ENCODE data around the gene HMGXB3.

HMGXB3 gene

DNA sequence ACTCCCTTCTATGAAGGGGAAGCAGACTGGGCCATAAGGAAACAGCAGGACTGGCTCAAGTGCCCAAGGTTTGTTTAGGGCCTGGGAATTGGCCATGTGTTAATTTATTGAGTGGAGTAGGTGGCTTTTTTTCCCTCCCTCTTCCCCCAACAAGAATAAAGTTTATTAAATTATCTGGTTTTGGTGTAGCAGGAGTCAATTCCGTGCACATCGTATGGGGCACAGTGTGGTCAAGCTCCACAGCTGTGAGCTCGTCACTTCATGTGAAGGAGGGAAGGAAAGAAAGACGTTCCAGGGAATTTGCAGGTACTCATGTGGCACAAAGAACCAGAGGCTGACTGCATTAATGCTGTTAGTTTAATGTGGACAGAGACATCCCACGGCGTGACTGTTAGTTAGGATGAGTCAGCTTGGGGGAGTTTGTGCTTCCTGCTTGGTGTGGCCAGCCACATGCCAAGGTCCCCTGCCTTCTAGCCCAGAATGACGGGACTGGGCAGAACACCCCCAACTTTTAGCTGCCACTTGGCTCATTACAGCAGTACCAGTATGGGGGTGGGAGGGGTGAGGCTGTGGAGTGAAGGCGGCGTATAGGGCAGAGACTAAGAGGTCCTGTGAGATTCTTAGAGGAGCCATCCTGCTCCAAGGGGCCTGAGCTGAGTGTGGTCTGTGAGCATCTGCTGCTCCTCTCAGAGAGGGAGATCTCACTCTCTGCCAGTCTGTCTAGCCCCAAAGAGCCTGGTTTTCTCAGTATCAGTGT, 52.6 kb downstream of the HMGXB3 start:
- DNase-seq: no peak

DNA sequence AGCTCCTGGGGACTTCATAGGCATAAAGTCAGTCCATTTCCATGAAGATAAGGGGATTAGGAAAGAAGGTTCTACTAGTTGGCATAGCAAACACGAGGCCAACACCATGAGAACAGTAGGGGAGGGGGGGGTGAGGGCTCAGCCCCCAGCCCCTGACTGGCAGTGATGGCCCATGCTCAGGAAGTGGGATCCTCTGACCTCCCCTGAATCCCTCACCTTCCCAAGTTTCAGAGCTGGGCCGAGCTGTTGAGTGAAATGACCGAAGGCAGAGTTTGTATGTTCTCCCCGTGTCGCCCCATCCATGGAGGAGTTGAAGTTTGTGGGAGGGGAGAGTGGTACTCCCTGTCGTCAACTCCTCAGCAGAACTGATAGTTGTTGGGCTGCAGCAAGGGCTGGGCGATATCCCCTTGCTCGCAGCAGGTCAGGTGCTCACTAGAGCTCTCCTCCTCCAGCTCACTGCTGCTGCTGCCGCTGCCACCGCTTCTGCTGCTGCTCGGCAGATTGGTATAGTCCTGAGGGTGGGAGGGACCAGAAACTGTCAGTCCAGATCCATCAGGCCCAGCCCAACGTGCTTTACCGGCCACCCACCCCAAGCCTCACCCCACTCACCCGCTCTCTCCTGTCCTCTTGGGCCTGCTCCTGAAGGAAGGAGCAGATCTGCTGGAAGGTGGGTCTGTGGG, 53.3 kb downstream of the HMGXB3 start:
- DNase-seq: no peak

DNA sequence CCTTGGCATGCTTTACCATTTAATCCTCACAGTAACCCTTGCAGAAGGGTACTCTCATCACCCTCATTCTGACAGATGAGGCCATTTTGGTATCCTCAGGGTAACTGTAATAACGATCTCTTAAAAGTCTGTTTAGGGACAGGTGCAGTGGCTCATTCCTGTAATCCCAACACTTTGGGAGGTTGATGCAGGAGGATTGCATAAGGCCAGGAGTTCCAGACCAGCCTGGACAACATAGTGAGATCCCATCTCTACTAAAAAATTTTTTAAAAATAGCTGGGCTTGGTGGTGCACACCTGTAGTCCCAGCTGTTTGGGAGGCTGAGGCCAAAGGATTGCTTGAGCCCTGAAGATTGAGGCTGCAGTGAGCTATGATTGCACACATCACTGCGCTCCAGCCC, 54.0 kb downstream of the HMGXB3 start:
- DNase-seq: no peak

DNA sequence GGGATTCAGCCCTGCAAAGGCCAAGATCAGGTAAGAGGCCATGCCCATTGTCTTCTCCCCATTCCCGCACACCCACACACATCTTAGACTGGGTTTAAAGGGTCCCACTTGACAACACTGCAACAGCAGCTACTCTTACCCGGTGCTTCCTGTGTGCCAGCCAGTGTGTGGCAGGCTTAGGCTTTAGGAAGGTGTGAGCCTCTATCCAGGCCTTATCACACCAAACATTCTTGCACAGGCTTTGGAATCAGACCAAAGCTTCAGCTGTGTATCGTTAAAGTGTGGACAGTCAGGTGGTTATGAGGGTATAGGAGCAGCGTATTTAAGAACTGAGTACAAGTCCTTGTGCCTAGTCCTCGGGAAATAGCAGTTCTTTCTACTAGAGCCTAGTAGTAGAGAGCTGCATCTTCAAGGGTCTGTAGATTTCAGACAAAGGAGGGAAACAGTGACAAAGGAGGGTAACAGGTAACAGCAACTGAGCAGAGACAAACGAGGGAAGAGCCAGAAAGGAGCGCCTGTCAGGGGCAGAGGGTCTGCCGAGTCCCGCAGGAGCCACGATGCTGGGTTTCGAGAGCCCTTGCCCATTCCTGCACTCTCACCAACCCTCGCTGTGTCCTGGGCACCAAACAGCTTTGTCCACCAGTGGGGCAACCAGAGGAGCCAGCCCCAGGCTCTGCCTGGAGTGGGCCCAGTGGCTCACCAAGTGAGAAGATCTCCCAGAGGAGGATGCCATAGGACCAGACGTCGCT, 55.0 kb downstream of the HMGXB3 start:
- DNase-seq: no peak

DNA sequence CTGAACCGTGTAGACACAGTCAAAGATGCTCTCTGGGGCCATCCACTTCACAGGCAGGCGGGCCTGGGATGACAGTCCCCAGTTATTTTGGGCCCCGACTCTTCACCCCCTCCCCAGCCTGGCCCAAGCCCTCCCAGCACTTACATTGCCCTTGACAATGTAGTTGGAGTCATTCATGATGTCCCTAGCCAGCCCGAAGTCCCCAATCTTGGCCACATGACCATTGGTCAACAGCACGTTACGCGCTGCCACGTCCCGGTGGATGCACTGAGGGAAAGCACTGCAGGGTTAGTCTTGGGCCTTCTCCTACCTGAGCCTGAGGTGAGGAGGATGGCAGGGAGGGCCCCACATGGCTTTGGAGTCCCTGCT, 55.5 kb downstream of the HMGXB3 start:
- DNase-seq: no peak

DNA sequence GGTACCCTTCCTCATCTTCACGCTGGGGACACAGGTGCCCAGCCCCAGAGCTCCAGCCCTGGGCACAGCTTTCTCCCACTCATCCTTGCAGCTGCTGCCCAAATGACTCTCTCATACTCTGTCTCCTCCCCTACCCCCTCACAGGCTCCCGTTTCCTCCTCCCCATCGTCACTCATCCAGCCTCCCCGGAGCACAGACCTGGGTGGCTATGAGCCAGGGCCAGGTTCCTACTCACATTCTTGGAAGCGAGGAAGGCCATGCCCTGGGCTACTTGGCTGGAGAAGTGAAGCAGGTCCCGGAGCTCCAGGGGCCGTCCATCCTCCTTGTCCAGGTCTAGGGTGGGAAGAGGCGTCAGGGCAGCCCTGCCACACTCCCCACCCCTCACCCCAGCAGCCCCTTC, 56.5 kb downstream of the HMGXB3 start:
- no peak for DNase-seq

DNA sequence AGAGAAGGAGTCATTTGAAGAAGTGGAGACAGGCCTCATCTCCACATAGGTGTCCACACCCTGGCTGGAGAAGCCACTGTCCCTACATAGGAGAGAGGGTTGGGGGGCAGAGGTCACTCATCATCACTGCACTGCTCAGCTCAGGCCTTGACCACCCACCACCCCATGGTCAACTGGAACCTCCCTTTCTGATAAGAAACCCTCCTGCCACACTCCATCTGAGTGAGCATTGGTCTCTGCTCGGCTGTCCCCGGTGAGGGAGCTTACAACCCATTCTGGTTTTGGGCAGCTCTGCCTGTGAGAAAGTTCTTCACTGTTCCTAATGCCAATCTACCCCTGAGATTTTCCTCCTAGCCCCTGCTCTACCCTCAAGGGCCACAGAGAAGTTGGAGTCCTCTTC, 57.0 kb downstream of the HMGXB3 start:
- no peak for DNase-seq

DNA sequence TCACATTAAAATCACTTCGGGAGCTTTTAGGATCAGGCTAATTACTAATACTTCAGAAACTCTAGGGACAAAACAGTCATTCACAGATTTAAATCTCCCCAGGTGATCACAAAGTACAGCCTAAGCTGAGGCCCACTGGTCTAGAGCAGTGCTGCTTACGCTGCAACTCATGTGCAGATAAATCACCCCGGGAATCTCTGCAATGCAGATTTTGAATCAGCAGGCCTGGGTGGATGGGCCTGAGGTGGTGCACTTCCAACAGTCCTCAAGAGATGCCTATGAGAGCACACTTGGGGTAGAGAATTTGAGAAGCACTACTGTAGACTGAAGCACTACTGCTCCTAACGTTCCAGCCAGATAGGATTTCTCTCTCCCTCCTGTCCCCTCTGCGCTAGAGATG, 57.5 kb downstream of the HMGXB3 start:
- DNase-seq: no peak

DNA sequence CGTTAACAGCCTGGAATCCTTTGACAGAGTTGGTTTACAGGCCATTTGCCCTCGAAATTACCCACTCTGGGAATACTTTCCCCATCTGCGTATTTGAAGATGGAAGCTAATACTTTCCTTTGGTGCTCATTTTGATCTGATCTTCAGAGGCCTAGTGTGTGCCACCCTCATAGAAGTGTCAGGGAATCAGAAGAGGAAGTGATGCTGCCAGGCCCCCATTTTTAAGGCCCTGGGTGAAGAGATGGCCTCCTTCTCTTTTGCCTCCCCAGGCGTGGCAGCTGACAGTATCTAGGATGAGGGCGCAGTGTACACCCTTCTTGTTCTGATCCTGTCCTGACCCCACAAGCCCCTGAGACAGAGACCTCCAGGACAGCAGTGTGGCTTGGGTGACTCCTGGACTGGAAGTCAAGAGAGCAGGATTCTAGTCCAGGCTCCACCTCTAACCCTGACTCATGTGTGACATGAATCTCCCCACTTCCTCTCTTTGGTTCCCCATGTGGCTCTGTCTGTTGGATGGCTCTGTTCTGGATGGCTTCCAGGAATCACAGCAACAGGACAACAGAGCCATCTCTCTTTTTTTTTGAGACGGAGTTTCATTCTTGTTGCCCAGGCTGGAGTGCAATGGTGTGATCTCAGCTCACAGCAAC, 58.1 kb downstream of the HMGXB3 start:
- DNase-seq: no peak

DNA sequence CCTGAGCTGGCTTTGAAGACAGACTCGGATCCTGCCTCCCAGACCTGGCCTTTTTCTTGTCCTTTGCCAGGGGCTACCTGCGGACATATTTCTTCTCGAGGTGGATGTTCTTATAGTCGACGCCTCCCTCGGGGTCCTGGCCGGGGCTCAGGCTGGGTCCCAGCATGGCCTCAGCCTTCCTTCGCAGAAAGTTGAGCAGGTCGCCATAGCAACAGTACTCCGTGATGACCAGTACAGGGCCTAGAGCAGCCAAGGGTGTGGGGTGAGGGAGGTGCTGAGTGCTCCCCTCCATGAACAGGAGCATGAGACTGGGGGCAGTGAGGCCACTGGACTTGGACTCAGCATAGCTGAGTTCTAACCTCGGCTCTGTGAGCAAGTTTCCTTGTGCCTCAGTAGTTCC, 59.1 kb downstream of the HMGXB3 start:
- DNase-seq: no peak

DNA sequence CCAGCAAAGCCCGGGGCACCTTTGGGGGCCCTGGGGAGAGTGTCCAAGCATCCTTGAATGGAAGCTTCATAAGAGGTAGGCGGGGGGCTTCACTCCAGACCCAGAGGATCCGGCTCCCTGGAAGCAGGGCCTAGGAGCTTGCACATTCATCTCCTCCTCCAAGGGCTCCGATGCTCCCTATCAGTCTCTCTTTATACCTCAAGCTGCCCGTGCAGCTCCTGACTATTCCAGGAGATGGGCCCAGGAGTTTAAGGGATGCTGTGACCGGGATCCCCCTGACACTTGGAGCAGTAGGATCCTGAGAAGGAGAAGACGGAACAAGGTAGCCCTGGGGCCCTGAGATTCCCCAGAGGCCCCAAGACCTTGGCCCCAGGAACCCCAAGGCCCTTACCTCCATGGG, 59.9 kb downstream of the HMGXB3 start:
- DNase-seq: no peak

DNA sequence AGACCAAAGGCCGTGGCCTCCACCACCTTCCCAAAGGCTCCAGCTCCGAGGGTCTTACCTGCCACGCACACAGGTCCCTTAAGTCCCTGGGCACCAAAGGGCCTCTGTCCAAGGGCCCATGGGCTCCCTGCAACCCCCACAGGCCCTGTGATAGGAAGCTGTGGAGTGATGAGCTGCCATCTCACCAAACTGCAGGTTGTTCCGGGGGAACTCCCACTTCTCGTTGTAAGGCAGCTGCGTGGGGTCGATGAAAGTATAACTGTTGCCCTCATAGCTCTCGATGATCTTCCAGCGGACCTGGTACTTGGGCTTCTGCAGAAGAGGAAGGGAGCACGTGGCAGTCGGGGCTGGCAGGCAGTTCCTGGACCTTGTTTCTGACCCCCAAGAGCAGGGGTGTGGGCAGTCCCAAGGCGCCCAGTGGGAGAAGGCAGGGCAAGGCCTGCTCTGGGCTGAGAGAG, 61.0 kb downstream of the HMGXB3 start:
- DNase-seq: no peak

DNA sequence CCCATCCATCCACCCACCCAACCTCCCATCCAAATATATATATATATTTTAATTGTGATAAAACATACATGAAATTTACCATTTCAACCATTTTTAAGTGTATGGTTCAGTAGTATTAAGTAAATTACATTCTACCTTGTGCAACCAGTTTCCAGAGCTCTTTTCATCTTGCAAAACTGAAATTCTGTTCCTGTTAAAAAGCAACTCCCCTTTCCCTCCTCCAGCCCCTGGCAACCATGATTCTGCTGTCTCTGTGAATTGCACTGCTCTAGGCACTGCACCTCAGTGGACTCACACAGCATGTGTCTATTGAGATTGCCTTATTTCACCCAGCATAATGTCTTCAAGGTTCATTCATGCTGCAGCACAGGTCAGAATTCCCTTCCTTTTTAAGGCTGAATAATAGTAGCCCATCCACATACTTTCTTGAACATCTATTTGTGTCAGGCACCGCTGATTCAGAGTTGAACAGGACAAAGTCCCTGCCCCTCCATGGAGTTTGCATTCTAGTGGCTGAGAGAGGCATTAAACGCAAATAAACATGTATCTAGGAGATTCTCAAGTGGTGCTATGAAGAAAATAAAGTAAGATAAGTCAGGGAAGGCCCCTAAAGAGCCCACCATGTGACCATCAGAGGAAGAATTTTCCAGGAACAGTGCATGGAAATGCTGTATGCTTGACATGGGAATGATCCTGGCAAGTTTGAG, 61.8 kb downstream of the HMGXB3 start:
- DNase-seq: no peak

DNA sequence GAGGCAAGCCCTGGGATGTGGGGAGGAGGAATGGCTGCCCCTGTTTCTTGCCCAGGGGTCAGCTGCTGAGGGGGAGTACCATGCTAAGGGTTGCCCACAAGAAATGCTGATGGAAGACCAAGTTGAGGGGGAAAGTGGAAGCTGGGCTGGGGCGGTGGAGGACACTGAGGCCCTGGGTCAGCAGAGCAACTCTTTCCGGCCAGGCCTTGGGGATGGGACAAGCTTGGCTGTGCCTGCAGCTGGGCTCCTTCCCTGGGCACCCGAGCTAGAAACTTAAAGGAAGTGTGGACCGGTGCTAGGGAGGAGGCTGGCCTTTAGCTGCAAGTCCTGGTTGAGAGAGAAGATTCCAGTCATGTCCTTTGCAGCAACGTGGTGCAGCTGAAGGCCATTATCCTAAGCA, 63.1 kb downstream of the HMGXB3 start:
- DNase-seq: no peak

DNA sequence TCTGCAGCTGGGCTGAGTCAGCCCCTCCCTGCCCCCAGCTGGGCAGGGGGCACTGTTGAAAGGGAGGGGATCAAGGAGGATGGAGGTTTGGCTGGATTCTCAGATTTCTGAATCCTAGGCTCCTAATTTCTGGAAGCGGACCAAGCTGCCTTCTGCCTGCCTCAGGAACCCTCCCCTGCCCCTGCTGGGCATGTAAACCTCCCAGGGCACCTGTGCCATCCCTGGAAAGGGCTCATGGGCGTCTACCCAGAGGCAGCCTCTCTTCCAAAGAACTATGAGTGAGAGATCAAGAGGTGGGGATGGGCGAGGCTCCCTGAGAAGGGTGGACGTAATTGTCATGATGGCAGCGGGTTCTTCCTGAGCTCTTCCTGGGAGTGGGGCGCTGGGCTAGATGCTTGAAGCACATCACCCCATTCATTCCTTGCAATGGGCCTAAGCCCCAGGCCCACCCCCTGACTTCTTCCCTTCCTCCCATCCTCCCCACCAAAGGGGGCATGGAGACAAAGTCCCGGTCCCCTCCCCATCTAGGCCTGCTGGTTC, 64.2 kb downstream of the HMGXB3 start:
- DNase-seq: no peak

DNA sequence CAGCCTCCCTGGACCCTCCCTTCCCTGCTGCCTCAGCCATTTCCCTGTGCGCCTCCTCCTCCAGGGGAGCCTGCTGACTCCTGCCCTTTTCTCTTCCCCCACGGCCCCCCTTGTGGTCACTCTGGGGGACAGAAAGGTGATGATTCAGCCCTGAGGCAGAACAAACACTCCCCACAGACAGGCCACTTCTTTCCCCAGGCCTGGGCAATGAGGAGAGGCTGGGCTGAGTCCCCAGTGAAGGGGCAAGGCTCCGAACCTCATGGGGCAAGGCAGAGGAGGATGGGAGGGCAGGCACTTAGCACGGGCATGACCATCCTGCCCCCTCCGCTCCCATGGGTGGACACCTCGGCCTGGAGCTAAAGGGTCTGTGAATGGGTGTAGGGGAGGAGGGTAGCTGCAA, 64.8 kb downstream of the HMGXB3 start:
- no peak for DNase-seq

DNA sequence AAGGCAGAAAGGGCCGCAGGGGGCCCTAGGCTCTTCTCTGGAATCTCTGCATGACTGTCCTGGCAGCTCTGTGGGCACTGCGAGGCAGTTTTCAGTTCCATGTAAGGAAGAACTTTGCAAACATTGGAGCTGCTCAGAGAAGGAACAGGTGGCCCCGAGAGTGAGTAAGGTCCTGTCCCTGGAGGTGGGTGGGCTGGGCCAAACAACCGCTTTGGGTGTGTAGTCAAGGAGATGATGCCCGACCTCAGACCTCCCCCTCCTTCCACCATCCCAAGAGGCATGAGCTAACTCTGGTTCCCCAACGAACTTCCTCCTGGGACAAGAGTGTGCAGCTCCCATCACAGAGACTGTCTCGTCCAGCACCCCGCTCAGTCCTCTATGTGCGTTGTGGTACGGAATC, 65.3 kb downstream of the HMGXB3 start:
- DNase-seq: no peak

DNA sequence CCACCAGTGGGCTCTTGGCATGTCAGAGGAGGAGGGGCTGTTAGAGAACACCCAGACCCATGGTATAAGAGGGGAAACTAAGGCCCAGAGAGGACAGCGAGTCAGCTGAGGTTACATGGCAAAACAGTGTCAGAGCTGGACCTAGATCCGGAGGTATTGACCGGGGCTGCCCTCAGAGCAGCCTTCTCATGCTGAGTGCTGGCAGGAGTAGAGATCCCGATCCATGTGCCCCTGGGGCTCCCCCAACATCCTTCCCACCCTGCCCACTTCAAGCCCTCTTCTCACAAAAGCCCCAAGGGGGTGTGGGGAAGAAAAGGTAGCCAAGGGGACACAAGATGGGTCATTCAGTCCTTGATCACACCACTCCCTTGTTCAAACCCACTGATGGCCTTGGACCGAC, 65.9 kb downstream of the HMGXB3 start:
- DNase-seq: no peak

DNA sequence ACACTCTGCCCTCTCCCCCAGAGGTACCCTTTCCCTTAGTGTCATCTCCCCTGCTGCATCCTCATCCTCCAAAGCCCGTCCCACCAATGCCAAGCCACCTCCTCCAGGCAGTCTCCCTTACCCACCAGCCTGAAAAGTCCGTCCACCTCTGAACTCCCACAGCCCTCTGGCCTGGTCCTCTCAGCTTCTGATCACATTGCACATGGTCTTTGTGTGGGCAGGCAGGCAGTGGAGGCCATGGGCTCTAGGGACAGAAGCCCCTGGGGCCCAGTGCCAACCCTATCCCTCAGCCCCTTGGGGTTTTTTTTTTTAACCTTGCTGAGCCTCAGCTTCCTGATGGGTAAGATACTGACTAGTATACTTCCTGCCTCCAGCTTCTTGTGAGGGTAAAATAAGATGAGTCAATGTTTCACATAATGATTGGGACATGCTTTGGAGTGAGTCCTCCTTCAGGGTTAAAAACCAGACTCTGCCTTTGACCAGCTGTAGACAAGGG, 66.4 kb downstream of the HMGXB3 start:
- DNase-seq: no peak

DNA sequence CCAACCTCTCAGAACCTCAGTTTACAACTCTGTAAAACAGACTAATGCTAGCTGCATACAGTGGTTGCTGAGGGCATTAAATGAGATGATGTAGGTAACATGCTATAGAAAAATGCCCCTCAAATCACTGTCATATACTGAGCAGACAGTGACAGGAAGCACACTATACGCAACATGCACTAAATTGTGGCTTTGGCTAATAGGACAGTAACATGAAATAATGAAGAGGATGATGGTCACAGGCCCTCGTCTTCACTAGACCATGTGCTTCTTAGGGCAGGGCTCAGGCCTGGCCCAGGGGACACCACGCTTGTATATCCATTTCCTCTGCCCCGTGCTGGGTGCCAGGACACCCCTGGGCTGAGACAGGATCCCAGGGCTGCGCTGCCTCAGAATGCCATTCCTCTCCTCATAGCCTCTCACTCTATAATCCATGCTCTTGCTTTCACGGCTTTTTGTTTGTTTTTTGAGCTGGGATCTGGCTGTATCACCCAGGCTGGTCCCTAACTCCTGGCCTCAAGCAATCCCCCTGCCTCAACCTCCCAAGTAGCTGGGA, 66.9 kb downstream of the HMGXB3 start:
- no peak for DNase-seq

DNA sequence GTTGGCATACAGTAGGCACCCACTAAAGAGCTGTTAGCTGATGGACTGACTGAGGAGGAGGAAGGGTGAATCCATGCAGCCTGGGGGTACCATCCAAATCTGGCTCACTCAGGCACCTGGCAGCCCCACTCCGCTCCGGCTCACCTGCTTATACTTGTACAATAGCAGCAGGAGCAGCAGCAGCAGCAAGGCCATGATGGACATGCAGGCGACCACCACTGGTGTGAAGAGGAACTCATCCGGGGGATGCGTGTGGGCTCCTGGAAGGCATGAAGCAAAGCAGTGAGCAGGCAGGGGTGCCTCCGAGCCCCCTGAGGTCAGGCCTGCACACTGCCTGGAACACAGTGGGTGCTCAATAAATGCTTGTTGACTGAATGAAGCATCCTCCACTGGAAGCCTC, 67.5 kb downstream of the HMGXB3 start:
- no peak for DNase-seq

DNA sequence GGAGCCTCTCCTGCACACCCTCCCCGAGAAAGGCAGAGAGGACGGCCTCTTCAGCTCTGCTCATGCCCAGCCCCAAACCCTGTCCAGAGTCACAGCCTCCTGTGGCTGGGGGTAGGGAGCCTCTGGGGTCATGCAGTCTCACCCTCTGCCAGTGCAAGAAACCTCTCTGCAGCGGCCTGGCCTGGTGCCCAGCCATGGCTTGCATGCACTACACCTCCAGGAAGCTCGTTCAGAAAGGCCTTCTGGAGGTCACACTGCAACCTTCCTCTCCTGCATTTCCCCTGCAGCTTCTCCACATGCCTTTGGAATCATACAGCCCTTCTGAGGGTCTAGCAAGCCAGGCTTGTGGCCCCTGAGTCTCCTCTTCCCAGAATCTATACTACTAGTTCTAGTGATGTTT, 67.9 kb downstream of the HMGXB3 start:
- DNase-seq: no peak
